HL-60/S4 (cell line): ENCODE measurements around the gene DNAJC6.

Experiments used
- in situ Hi-C: fragments of 300-500 bp; cut with MboI; formaldehyde crosslinking; loops from 2 replicates; pipeline ENCODE4 v1.14.3; 2022; ENCODE audit warnings: low sequenced_read_pairs

The DNAJC6 gene

DNA sequence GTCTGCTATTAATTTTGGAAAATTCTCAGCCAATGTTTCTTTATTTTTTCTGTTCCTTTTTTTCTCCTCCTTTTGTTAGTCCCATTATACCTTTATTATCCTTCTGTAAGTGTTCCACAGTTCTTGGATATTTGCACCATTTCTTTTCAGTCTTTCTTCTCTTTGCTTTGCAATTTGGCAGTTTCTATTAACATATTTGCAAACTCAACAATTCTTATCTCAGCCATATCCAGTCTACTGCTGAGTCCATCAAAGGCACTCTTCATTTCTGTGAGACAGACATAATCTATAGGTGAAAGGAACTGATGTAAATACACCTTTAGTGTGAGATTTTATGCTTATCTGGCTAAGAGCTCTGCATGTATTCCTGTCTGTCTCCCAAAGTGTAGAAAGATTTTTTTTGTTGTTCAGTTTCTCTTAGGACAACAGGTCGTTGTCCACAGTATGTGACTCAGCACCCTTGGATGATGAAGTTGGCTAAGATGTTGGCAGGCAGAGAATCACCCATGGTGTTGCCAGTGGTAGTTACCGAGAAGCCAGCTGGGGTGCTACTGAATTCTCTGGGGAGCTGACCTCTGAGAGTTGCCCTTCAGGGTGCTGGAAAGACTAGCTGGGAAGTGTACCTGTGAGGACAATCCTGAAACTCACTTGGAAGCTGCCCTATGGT lies 149.5 kb downstream of the DNAJC6 start:
- in situ Hi-C loops = no loop called here

DNA sequence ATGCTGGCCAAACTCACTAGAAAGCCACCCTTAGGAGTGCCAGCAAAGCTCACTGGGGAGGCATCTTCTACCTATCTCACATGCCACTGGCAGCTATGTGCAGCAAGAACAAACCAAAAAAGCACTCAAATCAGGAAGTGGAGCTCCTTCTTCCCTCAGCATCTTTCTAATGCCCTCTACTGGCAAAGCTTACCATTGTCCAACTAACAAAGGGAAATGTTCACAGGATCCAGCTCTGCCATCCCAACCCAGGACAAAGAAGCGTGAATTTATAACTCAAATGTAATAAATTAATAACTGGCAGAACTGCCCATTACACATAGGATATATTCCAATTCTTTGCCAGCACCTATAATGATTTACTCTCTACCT lies 150.0 kb downstream of the DNAJC6 start:
- in situ Hi-C loops = no loop called here
